ENCODE measurements around the gene MYLIP. TPM values are rescaled to one million over a fixed set of nuclear protein-coding genes. Genes with fewer than 3 reads are reported as not detected.

Gene MYLIP
- total RNA-seq, 1 experiment from 2014 or later: 12.5 TPM

DNA sequence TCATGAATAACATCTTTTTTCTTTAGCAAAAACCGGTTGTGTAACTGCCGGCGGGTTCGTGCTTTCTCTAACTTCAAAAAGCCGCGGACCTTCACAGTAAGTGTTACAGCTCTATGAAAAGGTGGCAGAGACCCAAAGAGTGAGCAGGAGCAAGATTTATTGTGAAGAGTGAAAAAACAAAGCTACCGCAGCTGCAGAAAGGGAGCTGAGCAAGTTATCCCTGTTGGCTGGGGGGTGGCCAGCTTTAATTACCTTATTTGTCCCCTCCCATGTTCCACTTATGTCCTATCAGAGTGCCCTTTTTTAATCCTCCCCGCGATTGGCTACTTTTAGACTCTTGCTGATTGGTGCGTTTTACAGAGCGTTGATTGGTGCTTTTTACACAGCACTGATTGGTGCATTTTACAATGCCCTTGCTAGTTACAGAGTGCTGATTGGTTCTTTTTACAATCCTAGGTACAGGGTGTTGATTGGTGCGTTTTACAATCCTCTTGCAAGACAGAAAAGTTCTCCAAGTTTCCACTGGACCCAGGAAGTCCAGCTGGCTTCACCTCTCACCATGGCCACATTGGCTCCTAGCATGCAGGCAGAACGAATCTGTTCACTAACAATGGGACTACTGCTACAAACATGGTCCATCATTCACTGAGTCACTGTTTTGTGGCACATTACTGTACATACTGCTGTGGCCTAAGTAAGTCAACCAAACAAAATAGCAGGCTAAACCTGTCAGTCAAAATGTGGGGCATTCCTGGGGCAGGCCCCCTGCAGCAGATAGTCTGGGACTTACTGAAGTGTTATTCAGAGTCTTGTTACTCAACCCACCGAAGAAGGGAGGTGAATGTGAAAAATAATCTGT, 52.8 kb downstream of the MYLIP start:
- BruUV-seq (replicated peaks): no TSS peak
- Histone ChIP-seq H3K4me3 (ENCODE audit: low read length) (no peak overlapping the region), H3K79me2 (ENCODE audit: low read length) (no peaks in the 10 kb centered on the region), H3K9me2 (replicated peaks; ENCODE audit: low read length) (no peaks in the 10 kb centered on the region), H3K4me2 (ENCODE audit: low read length) (no peak overlapping the region), H3K4me1 (ENCODE audit: insufficient read depth, low read length) (no peaks in the 10 kb centered on the region), H3K9me3 (ENCODE audit: low read length) (no peaks in the 10 kb centered on the region), H2AFZ (ENCODE audit: low read length) (no peak overlapping the region), H4K20me1 (ENCODE audit: low read length) (no peaks in the 10 kb centered on the region), H3K36me3 (ENCODE audit: low read depth, low read length) (no peaks in the 10 kb centered on the region), H3F3A (ENCODE audit: low read length, unreplicated experiment) (no peaks in the 10 kb centered on the region), H3K9ac (ENCODE audit: low read length) (no peak overlapping the region), H3K27ac (ENCODE audit: low read length) (no peak overlapping the region), H3K27me3 (ENCODE audit: low read length) (0 out of 2 replicates have a peak, but pooled peaks cover 9% of the 10 kb centered on the region)
- ChIA-PET POLR2A (ENCODE audit: unreplicated experiment) (no interaction called here), CTCF (no interaction called here)
- DNase-seq: peak; percentile 19
- TF ChIP-seq EZH2phosphoT487 (IDR thresholded peaks at IDR 0.05; ENCODE audit: borderline replicate concordance, low read length) (no peak), EZH2 (IDR thresholded peaks at IDR 0.05; ENCODE audit: low read length, unreplicated experiment) (no peak)
- TF ChIP-seq, protein P1, sequence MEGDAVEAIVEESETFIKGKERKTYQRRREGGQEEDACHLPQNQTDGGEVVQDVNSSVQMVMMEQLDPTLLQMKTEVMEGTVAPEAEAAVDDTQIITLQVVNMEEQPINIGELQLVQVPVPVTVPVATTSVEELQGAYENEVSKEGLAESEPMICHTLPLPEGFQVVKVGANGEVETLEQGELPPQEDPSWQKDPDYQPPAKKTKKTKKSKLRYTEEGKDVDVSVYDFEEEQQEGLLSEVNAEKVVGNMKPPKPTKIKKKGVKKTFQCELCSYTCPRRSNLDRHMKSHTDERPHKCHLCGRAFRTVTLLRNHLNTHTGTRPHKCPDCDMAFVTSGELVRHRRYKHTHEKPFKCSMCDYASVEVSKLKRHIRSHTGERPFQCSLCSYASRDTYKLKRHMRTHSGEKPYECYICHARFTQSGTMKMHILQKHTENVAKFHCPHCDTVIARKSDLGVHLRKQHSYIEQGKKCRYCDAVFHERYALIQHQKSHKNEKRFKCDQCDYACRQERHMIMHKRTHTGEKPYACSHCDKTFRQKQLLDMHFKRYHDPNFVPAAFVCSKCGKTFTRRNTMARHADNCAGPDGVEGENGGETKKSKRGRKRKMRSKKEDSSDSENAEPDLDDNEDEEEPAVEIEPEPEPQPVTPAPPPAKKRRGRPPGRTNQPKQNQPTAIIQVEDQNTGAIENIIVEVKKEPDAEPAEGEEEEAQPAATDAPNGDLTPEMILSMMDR (conservative IDR thresholded peaks at IDR 0.05; ENCODE audit: low read depth, low read length): no peak
- intact Hi-C loops (cut with micrococcal nuclease): loop anchor here (5.0 kb wide), 1 partner anchor 44 kb away; no protein-coding TSS in a partner anchor
- no peak for ATAC-seq

DNA sequence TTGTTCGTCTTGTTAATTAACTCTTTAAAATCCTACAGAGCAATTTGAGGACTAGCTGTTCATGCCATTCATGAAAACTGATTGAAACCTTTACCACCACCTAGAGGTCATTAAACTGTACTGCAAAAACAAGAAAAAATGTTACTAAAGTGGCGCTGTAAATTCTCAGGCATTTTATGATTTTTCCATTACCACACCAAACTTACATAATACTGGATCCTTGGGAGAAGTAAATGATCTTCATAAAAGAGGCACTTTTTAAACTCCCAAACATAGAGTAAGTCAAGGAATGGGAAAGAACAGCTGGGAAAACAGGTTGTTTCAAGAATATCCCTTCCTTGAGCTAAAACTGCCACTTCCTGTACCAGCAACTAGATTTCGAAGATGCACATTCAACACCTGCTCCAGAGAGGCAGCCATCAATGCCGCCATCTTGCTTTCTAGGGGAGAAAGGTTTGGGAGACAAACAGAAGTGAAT, 54.3 kb downstream of the MYLIP start:
- TF ChIP-seq EZH2phosphoT487 (IDR thresholded peaks at IDR 0.05; ENCODE audit: borderline replicate concordance, low read length): no peak
- TF ChIP-seq, protein P1 (conservative IDR thresholded peaks at IDR 0.05; ENCODE audit: low read depth, low read length): peak; percentile 84
- intact Hi-C loops (cut with micrococcal nuclease): loop anchor here (1.0 to 5.0 kb wide), 3 partner anchors 46 to 492 kb away; no protein-coding TSS in a partner anchor
- no peaks in the 10 kb centered on the region for H3F3A ChIP-seq (ENCODE audit: low read length, unreplicated experiment)
- H3K9ac ChIP-seq (ENCODE audit: low read length): no peak overlapping the region
- no peaks in the 10 kb centered on the region for H3K36me3 ChIP-seq (ENCODE audit: low read depth, low read length)
- H2AFZ ChIP-seq (ENCODE audit: low read length): 0 out of 2 replicates have a peak overlapping the region, but pooled peaks have one; percentile 37
- no peaks in the 10 kb centered on the region for H4K20me1 ChIP-seq (ENCODE audit: low read length)
- BruUV-seq (replicated peaks): no TSS peak
- no peaks in the 10 kb centered on the region for H3K9me2 ChIP-seq (replicated peaks; ENCODE audit: low read length)
- H3K27ac ChIP-seq (ENCODE audit: low read length): no peak overlapping the region
- peak; percentile 29; the same call in 1 of the 2 replicates for ATAC-seq
- peak; percentile 63 for DNase-seq
- 0 out of 2 replicates have a peak overlapping the region, but pooled peaks have one; percentile 19 for H3K4me2 ChIP-seq (ENCODE audit: low read length)
- H3K9me3 ChIP-seq (ENCODE audit: low read length): no peaks in the 10 kb centered on the region
- ChIA-PET POLR2A (ENCODE audit: unreplicated experiment) (interaction anchor here (0.6 kb wide), 1 partner anchor 52 kb away, joined by 3 read pairs; no protein-coding TSS in a partner anchor), CTCF (interaction anchor here (0.5 to 2.2 kb wide), 9 partner anchors 14 to 1936 kb away, joined by 3 to 29 read pairs (median 4); partner anchors contain the start of genes DTNBP1 and MYLIP)
- H3K4me3 ChIP-seq (ENCODE audit: low read length): no peak overlapping the region
- H3K27me3 ChIP-seq (ENCODE audit: low read length): peaks cover 15% of the 10 kb centered on the region; the same call in 1 of the 2 replicates
- H3K4me1 ChIP-seq (ENCODE audit: insufficient read depth, low read length): no peaks in the 10 kb centered on the region
- no peaks in the 10 kb centered on the region for H3K79me2 ChIP-seq (ENCODE audit: low read length)

All from PC-3 (cell line).